Chondrocyte (in vitro differentiated cells): Measurements from ENCODE around the gene THAP3. TPM values are rescaled to one million over a fixed set of nuclear protein-coding genes. Genes with fewer than 3 reads are reported as not detected.
A peak's percentile ranks its signal among the peaks of the same experiment; 100 is the strongest.

ENCODE experiments used
- DNase-seq: peaks from one replicate; pipeline ENCODE4 v3.0.0; 2021; ENCODE audit warnings: mixed read lengths, low spot score
- H3K27ac Mint-ChIP-seq: one replicate; pipeline ENCODE4 v1.8.0; 2021; ENCODE audit warnings: mild to moderate bottlenecking, moderate library complexity, mixed read lengths; ENCODE audit not compliant: unreplicated experiment
- H3K27me3 Mint-ChIP-seq: 2 replicates; pipeline ENCODE4 v1.8.0; 2021; ENCODE audit warnings: low read depth, mixed read lengths
- H3K36me3 Mint-ChIP-seq: 2 replicates; pipeline ENCODE4 v1.8.0; 2021; ENCODE audit warnings: low read depth, mixed read lengths
- H3K4me1 Mint-ChIP-seq: 2 replicates; pipeline ENCODE4 v1.8.0; 2021; ENCODE audit warnings: low read depth, mild to moderate bottlenecking, mixed read lengths
- H3K4me3 Mint-ChIP-seq: one replicate; pipeline ENCODE4 v1.8.0; 2021; ENCODE audit warnings: mild to moderate bottlenecking, moderate library complexity, mixed read lengths; ENCODE audit not compliant: unreplicated experiment
- H3K9me3 Mint-ChIP-seq: 2 replicates; pipeline ENCODE4 v1.8.0; 2021; ENCODE audit warnings: low read depth, mixed read lengths
- CTCF ChIP-seq: fragments of 200-600 bp; sonication (generic); IDR thresholded peaks from 2 replicates; pipeline ENCODE4 v1.5.0; 2021; ENCODE audit warnings: antibody characterized with exemption, mild to moderate bottlenecking, moderate library complexity
- total RNA-seq: library from RNA; stranded (reverse); gene quantifications from 3 replicates; pipeline ENCODE4 v1.2.1, GENCODE V29; 2021

THAP3 gene
- total RNA-seq, 1 donor from 2014 or later = 12.9 TPM

DNA sequence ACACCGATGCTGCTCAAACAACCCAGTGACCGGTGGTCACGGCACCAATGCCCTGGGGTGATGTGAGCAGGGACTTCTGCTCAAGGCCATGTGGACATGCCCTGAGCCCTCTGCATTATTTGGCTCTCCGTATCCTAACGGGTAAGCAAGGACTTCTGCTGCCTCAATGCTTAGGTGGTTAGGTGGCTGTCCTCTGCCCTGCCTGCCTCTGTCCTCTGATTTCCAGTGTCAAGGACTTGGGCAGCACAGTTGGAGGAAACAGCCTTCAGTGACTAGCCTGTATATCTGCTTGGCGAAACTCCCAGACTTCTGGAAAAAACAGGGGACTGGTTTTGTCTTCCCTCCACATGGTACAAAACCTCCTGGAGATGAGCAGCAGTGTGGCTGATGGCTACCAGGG is 42.5 kb downstream of the THAP3 start:
- no peaks in the 10 kb centered on the region for H3K9me3 Mint-ChIP-seq
- H3K4me1 Mint-ChIP-seq = peaks cover 3% of the 10 kb centered on the region
- H3K27me3 Mint-ChIP-seq = no peaks in the 10 kb centered on the region
- no peak overlapping the region for H3K27ac Mint-ChIP-seq
- H3K36me3 Mint-ChIP-seq = peaks cover 11% of the 10 kb centered on the region
- no peak for TF ChIP-seq CTCF
- no peak for DNase-seq
- no peak overlapping the region for H3K4me3 Mint-ChIP-seq

DNA sequence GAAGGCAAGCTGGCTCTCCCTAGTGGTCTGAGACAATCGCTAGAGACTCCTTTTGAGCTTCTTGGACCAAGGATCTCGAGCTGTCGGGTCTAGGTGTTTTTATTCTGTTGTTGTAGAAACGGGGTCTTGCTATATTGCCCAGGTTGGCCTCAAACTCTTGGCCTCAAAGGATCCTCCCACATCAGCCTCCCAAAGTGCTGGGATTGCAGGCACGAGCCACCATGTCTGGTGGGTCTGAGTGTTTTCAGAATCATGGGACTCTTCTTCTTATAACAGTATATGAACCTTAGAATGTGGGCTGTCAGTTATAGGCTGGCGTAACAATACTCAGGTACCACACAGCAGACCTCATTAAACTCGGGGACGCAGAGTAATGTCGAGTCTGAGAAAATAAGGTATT is 43.8 kb downstream of the THAP3 start:
- no peaks in the 10 kb centered on the region for H3K9me3 Mint-ChIP-seq
- H3K36me3 Mint-ChIP-seq = peaks cover 7% of the 10 kb centered on the region
- H3K27me3 Mint-ChIP-seq = no peaks in the 10 kb centered on the region
- no peak for DNase-seq
- H3K4me1 Mint-ChIP-seq = peaks cover 8% of the 10 kb centered on the region
- no peak for TF ChIP-seq CTCF
- H3K4me3 Mint-ChIP-seq = no peak overlapping the region
- no peak overlapping the region for H3K27ac Mint-ChIP-seq

- no peak overlapping the region for H3K4me3 Mint-ChIP-seq
- no peaks in the 10 kb centered on the region for H3K27me3 Mint-ChIP-seq
- H3K27ac Mint-ChIP-seq = peak overlapping the region; percentile 15
- H3K4me1 Mint-ChIP-seq = peaks cover 25% of the 10 kb centered on the region
- H3K36me3 Mint-ChIP-seq = peaks cover 14% of the 10 kb centered on the region
- H3K9me3 Mint-ChIP-seq = no peaks in the 10 kb centered on the region
- no peak for DNase-seq
- TF ChIP-seq CTCF = no peak
Observed at GRCh38 chr1:6672558-6672957, 47.9 kb downstream of the THAP3 start.

DNA sequence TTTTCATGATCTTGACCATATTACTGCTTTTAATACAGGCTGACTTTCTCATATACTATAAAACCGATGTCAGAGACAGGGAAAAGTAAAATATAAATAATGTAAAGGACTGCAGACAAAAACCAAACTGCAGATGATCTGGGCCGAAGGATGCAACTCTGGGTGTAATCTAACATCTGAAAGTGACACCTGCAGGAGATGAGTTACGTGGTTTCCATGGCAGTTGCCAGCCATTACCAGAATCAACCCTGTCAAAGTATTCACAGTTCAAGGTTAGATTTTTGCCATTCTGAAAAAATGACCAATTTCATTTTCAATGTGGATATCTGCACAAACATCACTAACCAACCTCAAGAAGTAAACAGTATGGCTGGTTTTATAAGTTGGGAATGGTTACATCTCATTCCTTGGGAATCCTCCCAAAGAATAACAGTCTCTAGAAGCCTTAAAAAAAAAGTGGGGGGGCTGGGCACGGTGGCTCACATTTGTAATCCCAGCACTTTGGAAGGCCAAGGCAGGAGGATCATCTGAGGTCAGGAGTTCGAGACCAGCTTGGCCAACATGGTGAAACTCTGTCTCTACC is 49.2 kb downstream of the THAP3 start:
- H3K27me3 Mint-ChIP-seq = no peaks in the 10 kb centered on the region
- DNase-seq = no peak
- H3K27ac Mint-ChIP-seq = no peak overlapping the region
- TF ChIP-seq CTCF = no peak
- H3K4me1 Mint-ChIP-seq = peaks cover 25% of the 10 kb centered on the region
- H3K36me3 Mint-ChIP-seq = peaks cover 20% of the 10 kb centered on the region
- no peak overlapping the region for H3K4me3 Mint-ChIP-seq
- no peaks in the 10 kb centered on the region for H3K9me3 Mint-ChIP-seq

GRCh38 chr1:6674771-6675170 is 50.1 kb downstream of the THAP3 start:
- peaks cover 25% of the 10 kb centered on the region for H3K4me1 Mint-ChIP-seq
- H3K4me3 Mint-ChIP-seq = no peak overlapping the region
- H3K36me3 Mint-ChIP-seq = peaks cover 25% of the 10 kb centered on the region
- no peaks in the 10 kb centered on the region for H3K27me3 Mint-ChIP-seq
- no peak overlapping the region for H3K27ac Mint-ChIP-seq
- no peak for DNase-seq
- TF ChIP-seq CTCF = no peak
- H3K9me3 Mint-ChIP-seq = no peaks in the 10 kb centered on the region
